GM19324 (cell line): ENCODE results near the gene RARS2.
"Not testable (repeated sequence)": the region's sequence is repeated elsewhere in the genome, so short reads cannot be mapped to it uniquely, and the experiment has no call there.

Experiments
- ATAC-seq: cut with Tn5 transposase; IDR thresholded peaks from one replicate; pipeline ENCODE4 v1.9.1; 2021; ENCODE audit warnings: mild to moderate bottlenecking, moderate library complexity; ENCODE audit not compliant: unreplicated experiment, low FRiP score

RARS2 gene

GRCh38 chr6:87589693-87590416, at the start of gene RARS2, which contains the start of gene ORC3:
TSS of gene RARS2 (minus strand) at chr6:87589987. CDS start at chr6:87589957, 30 bp downstream.
TSS of gene ORC3 (plus strand) at chr6:87590135. CDS start at chr6:87590169, 34 bp downstream.
- peak; percentile 100 for ATAC-seq

- ATAC-seq = no peak
These were observed 49.6 kb upstream of the RARS2 start for GRCh38 chr6:87639373-87639772.

- ATAC-seq = no peak
These were observed 47.3 kb upstream of the RARS2 start for GRCh38 chr6:87637106-87637505.

- ATAC-seq = no peak
These were observed 46.5 kb upstream of the RARS2 start for GRCh38 chr6:87636315-87636714.

GRCh38 chr6:87633851-87634250, 44.1 kb upstream of the RARS2 start:
- ATAC-seq = no peak

- ATAC-seq = no peak
These were observed 41.0 kb upstream of the RARS2 start for GRCh38 chr6:87630746-87631145.

- no peak for ATAC-seq
These were observed 39.1 kb upstream of the RARS2 start for GRCh38 chr6:87628881-87629280.

- ATAC-seq = peak; percentile 53
These were observed 38.6 kb upstream of the RARS2 start for GRCh38 chr6:87628424-87628823.

GRCh38 chr6:87623248-87623647, 33.5 kb upstream of the RARS2 start:
- no peak for ATAC-seq

- ATAC-seq = no peak
These were observed 28.7 kb upstream of the RARS2 start for GRCh38 chr6:87618531-87618930.

GRCh38 chr6:87617405-87617804, 27.6 kb upstream of the RARS2 start:
- no peak for ATAC-seq

- not testable (repeated sequence) for ATAC-seq
These were observed 23.2 kb upstream of the RARS2 start for GRCh38 chr6:87613018-87613417.

- no peak for ATAC-seq
These were observed 19.0 kb upstream of the RARS2 start for GRCh38 chr6:87608802-87609201.

- no peak for ATAC-seq
These were observed 16.4 kb upstream of the RARS2 start for GRCh38 chr6:87606199-87606598.

- ATAC-seq = no peak
These were observed 10.8 kb upstream of the RARS2 start for GRCh38 chr6:87600576-87600975.

GRCh38 chr6:87590990-87591389, 1.2 kb upstream of the RARS2 start:
- ATAC-seq = no peak

GRCh38 chr6:87590417-87590880, 662 bp upstream of the RARS2 start:
- no peak for ATAC-seq

- ATAC-seq = no peak
These were observed 905 bp downstream of the RARS2 start for GRCh38 chr6:87588756-87589407.

GRCh38 chr6:87586371-87587077, 3.3 kb downstream of the RARS2 start:
- no peak for ATAC-seq

GRCh38 chr6:87583822-87584221, 6.0 kb downstream of the RARS2 start:
- ATAC-seq = no peak

GRCh38 chr6:87575423-87575822, 14.4 kb downstream of the RARS2 start:
- no peak for ATAC-seq
